HCT116 (cell line): ENCODE results near the gene CFAP99. TPM values are rescaled to one million over a fixed set of nuclear protein-coding genes. Genes with fewer than 3 reads are reported as not detected.

Source experiments
- ATAC-seq: fragments of 200-7000 bp; cut with Tn5 transposase; 2 replicates; pipeline ENCODE4 v1.9.1; 2020; ENCODE audit warnings: mild to moderate bottlenecking, moderate library complexity
- BruUV-seq: library from RNA; stranded (reverse); fragments of 400-500 nt; replicated peaks from 2 replicates; lab custom pipeline; 2021; lab: Mats Ljungman, UMichigan
- CTCF ChIA-PET: fragments of 300-600 bp; sonication (Branson Sonifier 250); formaldehyde crosslinking; loops from one replicate; lab custom pipeline; 2021; ENCODE audit warnings: antibody characterized with exemption; lab: Charles Lee
- POLR2A ChIA-PET: fragments of 300-600, 350-600 bp; sonication (Branson Sonifier 250); formaldehyde crosslinking; loops from one replicate; lab custom pipeline; 2021; ENCODE audit warnings: antibody characterized with exemption; lab: Charles Lee
- RAD21 ChIA-PET, 2 experiments: fragments of 300-600 bp; sonication (Branson Sonifier 250); formaldehyde crosslinking; loops; one replicate each; lab custom pipeline; 2023; ENCODE audit warnings: low total read pairs in 2 of 2; ENCODE audit not compliant: uncharacterized antibody in 2 of 2, unreplicated experiment in 2 of 2, low non-redundant PET in 1 of 2; lab: Charles Lee
- DNase-seq: peaks from one replicate; pipeline ENCODE4 v3.0.0-alpha.2; 2010; ENCODE audit warnings: low read depth, low spot score
- H2AFZ ChIP-seq: fragments of 200-600 bp; shearing (Covaris generic), sonication (generic); 2 replicates; pipeline ENCODE4 v1.6.1; 2017; ENCODE audit warnings: low read depth, mixed run types, mixed read lengths, antibody characterized with exemption, low read length; ENCODE audit not compliant: poor library complexity, severe bottlenecking
- H3K27ac ChIP-seq: 2 replicates; pipeline ENCODE4 v1.5.1; 2012; ENCODE audit warnings: low read depth, low read length
- H3K27me3 ChIP-seq: fragments of 200-600 bp; sonication (generic); 2 replicates; pipeline ENCODE4 v1.6.1; 2016; ENCODE audit warnings: mixed run types, low read length, mixed read lengths; ENCODE audit not compliant: insufficient read depth
- H3K36me3 ChIP-seq, 2 experiments: fragments of 200-500 bp in 1 of 2; fragments of 200-600 bp in 1 of 2; sonication (Bioruptor generic) in 1 of 2; sonication (generic) in 1 of 2; 2 replicates each; pipeline versions ENCODE4 v1.5.1 to v1.6.1; 2014 to 2016; ENCODE audit warnings: low read length in 2 of 2, inconsistent platforms in 1 of 2, mixed read lengths in 1 of 2, mixed run types in 1 of 2; ENCODE audit not compliant: insufficient read depth in 2 of 2, control insufficient read depth in 1 of 2
- H3K4me1 ChIP-seq, 2 experiments: fragments of 200-600 bp in 1 of 2; sonication (generic) in 1 of 2; 2 replicates each; pipeline versions ENCODE4 v1.5.1 to v1.6.1; 2012 to 2017; ENCODE audit warnings: low read length in 2 of 2, inconsistent platforms in 1 of 2, mild to moderate bottlenecking in 1 of 2, mixed read lengths in 1 of 2, mixed run types in 1 of 2, moderate library complexity in 1 of 2; ENCODE audit not compliant: insufficient read depth in 2 of 2, control insufficient read depth in 1 of 2
- H3K4me2 ChIP-seq: fragments of 200-600 bp; sonication (generic); 2 replicates; pipeline ENCODE4 v1.6.1; 2017; ENCODE audit warnings: mixed run types, low read length, mixed read lengths
- H3K4me3 ChIP-seq, 2 experiments: fragments of 200-600 bp in 1 of 2; sonication (generic) in 1 of 2; replicated peaks in 1 of 2; 2 replicates each; pipeline ENCODE4 v1.5.1; 2011 to 2016; ENCODE audit warnings: low read length in 2 of 2, control low read depth in 1 of 2, low read depth in 1 of 2, mild to moderate bottlenecking in 1 of 2, mixed read lengths in 1 of 2, mixed run types in 1 of 2
- H3K79me2 ChIP-seq: fragments of 200-600 bp; sonication (generic); 2 replicates; pipeline ENCODE4 v1.6.1; 2017; ENCODE audit warnings: mild to moderate bottlenecking, mixed run types, low read length, moderate library complexity, mixed read lengths; ENCODE audit not compliant: insufficient read depth
- H3K9ac ChIP-seq: fragments of 200-600 bp; sonication (generic); 2 replicates; pipeline ENCODE4 v1.6.1; 2016; ENCODE audit warnings: low read length, mixed read lengths
- H3K9me2 ChIP-seq: fragments of 200-600 bp; sonication (generic), shearing (Covaris generic); 2 replicates; pipeline ENCODE4 v1.6.1; 2017; ENCODE audit warnings: mixed run types, mild to moderate bottlenecking, moderate library complexity; ENCODE audit not compliant: insufficient read depth
- H3K9me3 ChIP-seq, 2 experiments: fragments of 200-500 bp in 1 of 2; fragments of 200-600 bp in 1 of 2; sonication (Bioruptor generic) in 1 of 2; sonication (generic) in 1 of 2; 2 replicates each; pipeline ENCODE4 v1.6.1; 2014 to 2017; ENCODE audit warnings: low read length in 2 of 2, mixed read lengths in 2 of 2, inconsistent platforms in 1 of 2, low read depth in 1 of 2, mild to moderate bottlenecking in 1 of 2, mixed run types in 1 of 2, moderate library complexity in 1 of 2; ENCODE audit not compliant: control insufficient read depth in 1 of 2, insufficient read depth in 1 of 2
- H4K20me1 ChIP-seq: fragments of 200-600 bp; sonication (generic), shearing (Covaris generic); 2 replicates; pipeline ENCODE4 v1.6.1; 2017; ENCODE audit warnings: mixed run types, mild to moderate bottlenecking, moderate library complexity; ENCODE audit not compliant: insufficient read depth
- CBX3 ChIP-seq: IDR thresholded peaks from 2 replicates; pipeline ENCODE4 v1.6.1; 2012; ENCODE audit warnings: low read depth
- EZH2 ChIP-seq: fragments of 200-600 bp; sonication (generic); IDR thresholded peaks from 2 replicates; pipeline ENCODE4 v1.6.1; 2017; ENCODE audit warnings: antibody characterized with exemption, mixed run types
- EZH2phosphoT487 ChIP-seq: fragments of 200-600 bp; IDR thresholded peaks from 2 replicates; pipeline ENCODE4 v1.6.1; 2018; ENCODE audit warnings: antibody characterized with exemption, borderline replicate concordance
- POLR2AphosphoS5 ChIP-seq: IDR thresholded peaks from 2 replicates; pipeline ENCODE4 v1.6.1; 2011; ENCODE audit warnings: mild to moderate bottlenecking, low read depth, low read length, moderate library complexity
- TCF7L2 ChIP-seq: IDR thresholded peaks from 2 replicates; pipeline ENCODE4 v1.7.0; 2011; ENCODE audit warnings: borderline replicate concordance, inconsistent platforms; ENCODE audit not compliant: insufficient read depth, insufficient read length; ENCODE audit errors: extremely low read depth
- YY1 ChIP-seq: IDR thresholded peaks from 2 replicates; pipeline ENCODE4 v1.6.1; 2011; ENCODE audit warnings: low read length, low read depth, moderate library complexity, mild to moderate bottlenecking; ENCODE audit not compliant: insufficient replicate concordance; ENCODE audit errors: extremely low read depth
- intact Hi-C: fragments of 100-400 bp; cut with micrococcal nuclease; formaldehyde crosslinking; loops from 2 replicates; pipeline ENCODE4 v1.10.0; 2022
- total RNA-seq: library from RNA; stranded (reverse); gene quantifications from one replicate; pipeline ENCODE4 v1.2.1, GENCODE V29; 2021; ENCODE audit not compliant: unreplicated experiment
- TF ChIP-seq, protein P1 (sequence below), 3 experiments: fragments of 200-600 bp in 1 of 3; sonication (generic) in 1 of 3; IDR thresholded peaks in 2 of 3; conservative IDR thresholded peaks in 1 of 3; 2 replicates each; pipeline ENCODE4 v1.5.1; 2012 to 2017; ENCODE audit warnings: low read depth in 2 of 3, low read length in 2 of 3, antibody characterized with exemption in 1 of 3, borderline replicate concordance in 1 of 3, control low read depth in 1 of 3, mild to moderate bottlenecking in 1 of 3, mixed read lengths in 1 of 3, mixed run types in 1 of 3, moderate library complexity in 1 of 3; ENCODE audit not compliant: insufficient read depth in 1 of 3
- TF ChIP-seq, protein P2 (sequence below): IDR thresholded peaks from 2 replicates; pipeline ENCODE4 v1.6.1; 2012
- TF ChIP-seq, protein P3 (sequence below): IDR thresholded peaks from 2 replicates; pipeline ENCODE4 v1.6.1; 2012

The CFAP99 gene
- total RNA-seq, 1 experiment from 2014 or later = 0.42 TPM

DNA sequence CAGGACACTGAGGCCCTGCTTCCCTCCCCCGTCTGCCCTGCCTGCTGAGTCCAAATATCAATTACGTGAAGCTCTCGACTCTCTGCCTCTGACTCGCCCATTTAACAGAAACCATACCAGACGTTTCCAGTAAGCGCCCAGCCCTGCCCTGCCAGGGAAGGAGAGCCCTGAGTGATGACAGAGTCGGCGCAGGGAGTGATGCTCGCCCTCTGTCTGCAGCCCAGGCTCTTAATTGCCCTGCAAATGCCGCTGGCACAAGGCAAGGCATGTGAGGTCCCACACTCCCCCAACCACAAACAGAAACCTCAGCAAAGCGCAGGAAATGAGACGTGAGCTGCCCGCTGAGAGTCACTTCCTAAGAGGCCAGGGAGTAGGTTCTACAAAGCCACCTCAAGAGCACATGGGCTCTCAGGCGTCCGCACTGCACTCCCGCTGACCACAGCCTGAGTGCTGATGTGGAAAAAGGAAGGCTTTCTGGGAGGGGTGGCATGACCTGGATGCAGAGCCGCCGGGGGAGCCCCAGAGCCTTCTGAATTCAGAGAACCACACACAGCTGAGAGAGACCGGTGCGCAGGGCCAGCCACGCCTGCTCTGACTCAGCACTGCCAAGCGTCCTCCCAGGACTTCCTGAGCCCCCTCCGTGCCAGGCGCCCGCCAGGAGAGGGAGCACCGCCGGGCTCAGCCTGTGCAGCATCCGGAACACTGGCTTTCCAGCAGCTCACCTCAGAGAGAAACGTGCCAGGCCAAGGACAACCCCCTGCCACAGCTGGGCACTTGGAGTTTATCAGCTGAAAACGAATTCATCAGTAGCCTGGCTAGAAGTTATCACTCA is 5.7 kb upstream of the CFAP99 start:
- CTCF ChIA-PET = interaction anchor here (1.2 to 2.0 kb wide), 4 partner anchors 11 to 193 kb away, joined by 3 to 8 read pairs (median 5); no protein-coding TSS in a partner anchor
- RAD21 ChIA-PET = interaction anchor here in 1 of 2 experiments (0.8 kb wide), 1 partner anchor 121 kb away, joined by 3 read pairs; no protein-coding TSS in a partner anchor
- ATAC-seq = peak; percentile 84
- Histone ChIP-seq H3K27ac (peak overlapping the region; percentile 91), H3K79me2 (peaks cover 66% of the 10 kb centered on the region), H3K9me3 (no peaks in the 10 kb centered on the region), H3K27me3 (no peaks in the 10 kb centered on the region), H3K9me2 (no peaks in the 10 kb centered on the region), H3K4me3 (peak overlapping the region; percentile 47 to 58), H2AFZ (no peak overlapping the region), H3K4me1 (peaks cover 32 to 81% of the 10 kb centered on the region in 2 experiments), H4K20me1 (no peaks in the 10 kb centered on the region), H3K4me2 (peak overlapping the region; percentile 86), H3K36me3 (no peaks in the 10 kb centered on the region), H3K9ac (peak overlapping the region; percentile 70)
- POLR2A ChIA-PET = interaction anchor here (1.5 kb wide), 1 partner anchor 171 kb away, joined by 3 read pairs; the partner anchor contains the start of genes HAUS3 and POLN
- no TSS peak for BruUV-seq
- intact Hi-C loops = loop anchor here (5.0 kb wide), 2 partner anchors 151 to 171 kb away; partner anchors contain the start of genes HAUS3, MXD4 and POLN
- TF ChIP-seq, protein P1, sequence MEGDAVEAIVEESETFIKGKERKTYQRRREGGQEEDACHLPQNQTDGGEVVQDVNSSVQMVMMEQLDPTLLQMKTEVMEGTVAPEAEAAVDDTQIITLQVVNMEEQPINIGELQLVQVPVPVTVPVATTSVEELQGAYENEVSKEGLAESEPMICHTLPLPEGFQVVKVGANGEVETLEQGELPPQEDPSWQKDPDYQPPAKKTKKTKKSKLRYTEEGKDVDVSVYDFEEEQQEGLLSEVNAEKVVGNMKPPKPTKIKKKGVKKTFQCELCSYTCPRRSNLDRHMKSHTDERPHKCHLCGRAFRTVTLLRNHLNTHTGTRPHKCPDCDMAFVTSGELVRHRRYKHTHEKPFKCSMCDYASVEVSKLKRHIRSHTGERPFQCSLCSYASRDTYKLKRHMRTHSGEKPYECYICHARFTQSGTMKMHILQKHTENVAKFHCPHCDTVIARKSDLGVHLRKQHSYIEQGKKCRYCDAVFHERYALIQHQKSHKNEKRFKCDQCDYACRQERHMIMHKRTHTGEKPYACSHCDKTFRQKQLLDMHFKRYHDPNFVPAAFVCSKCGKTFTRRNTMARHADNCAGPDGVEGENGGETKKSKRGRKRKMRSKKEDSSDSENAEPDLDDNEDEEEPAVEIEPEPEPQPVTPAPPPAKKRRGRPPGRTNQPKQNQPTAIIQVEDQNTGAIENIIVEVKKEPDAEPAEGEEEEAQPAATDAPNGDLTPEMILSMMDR (IDR thresholded peaks at IDR 0.05 in 2 of 3, conservative IDR thresholded peaks at IDR 0.05 in 1 of 3; ENCODE audit: borderline replicate concordance in 1 of 3, insufficient read depth in 1 of 3, low read depth in 2 of 3, low read length in 2 of 3) = peak in 2 of 3 experiments; percentile 49 to 71; a peak in 3 of 6 replicates
- TF ChIP-seq, protein P2, sequence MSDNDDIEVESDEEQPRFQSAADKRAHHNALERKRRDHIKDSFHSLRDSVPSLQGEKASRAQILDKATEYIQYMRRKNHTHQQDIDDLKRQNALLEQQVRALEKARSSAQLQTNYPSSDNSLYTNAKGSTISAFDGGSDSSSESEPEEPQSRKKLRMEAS = no peak
- no peak for TF ChIP-seq EZH2phosphoT487
- TF ChIP-seq, protein P3, sequence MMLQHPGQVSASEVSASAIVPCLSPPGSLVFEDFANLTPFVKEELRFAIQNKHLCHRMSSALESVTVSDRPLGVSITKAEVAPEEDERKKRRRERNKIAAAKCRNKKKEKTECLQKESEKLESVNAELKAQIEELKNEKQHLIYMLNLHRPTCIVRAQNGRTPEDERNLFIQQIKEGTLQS = no peak
- peak; percentile 75 for TF ChIP-seq TCF7L2
- TF ChIP-seq EZH2 = no peak
- peak; percentile 57 for TF ChIP-seq YY1
- TF ChIP-seq CBX3 = no peak
- peak; percentile 61; the same call in 1 of the 2 replicates for TF ChIP-seq POLR2AphosphoS5
- peak; percentile 88 for DNase-seq
